NT2/D1 (cell line): ENCODE measurements around the gene KRTAP5-3.

Experiments
- SUZ12 ChIP-seq: IDR thresholded peaks from 2 replicates; pipeline ENCODE4 v1.6.1; 2011; ENCODE audit not compliant: insufficient read length, insufficient read depth; ENCODE audit errors: extremely low read depth
- YY1 ChIP-seq: IDR thresholded peaks from 2 replicates; pipeline ENCODE4 v1.6.1; 2011; ENCODE audit not compliant: insufficient read length, insufficient read depth
- ZNF274 ChIP-seq: IDR thresholded peaks from 2 replicates; pipeline ENCODE4 v1.6.1; 2011; ENCODE audit warnings: mild to moderate bottlenecking, low read depth, low read length

DNA sequence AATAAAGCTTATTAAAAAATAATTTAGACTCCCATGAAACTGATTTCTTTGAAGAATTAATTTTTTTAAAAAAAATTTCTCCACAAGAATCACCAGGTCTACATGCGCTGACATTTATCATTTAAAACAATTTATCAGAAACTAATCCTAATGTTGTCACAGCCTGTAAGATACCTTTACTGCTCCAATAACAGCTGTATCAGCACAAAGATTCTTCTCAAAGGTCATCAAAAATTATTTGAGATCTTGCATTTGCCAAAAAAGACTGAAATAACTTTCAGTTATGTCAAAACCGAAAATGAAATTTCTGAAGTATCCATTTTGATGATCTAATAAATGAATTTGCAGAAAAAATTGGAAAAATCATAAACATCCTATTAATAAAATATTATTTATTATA is 29.4 kb upstream of the KRTAP5-3 start:
- TF ChIP-seq SUZ12 (no peak), ZNF274 (no peak), YY1 (no peak)
